ENCODE data around the gene B4GALT7. TPM values are rescaled to one million over a fixed set of nuclear protein-coding genes. Genes with fewer than 3 reads are reported as not detected.

B4GALT7 gene
- total and polyA plus RNA-seq, 2 experiments from 2014 or later: 35.2 to 53.5 TPM

GRCh38 chr5:177575488-177575887 is 24.4 kb upstream of the B4GALT7 start:
- no peaks in the 10 kb centered on the region for H3K9me2 ChIP-seq (ENCODE audit: insufficient read depth)
- H3K36me3 ChIP-seq (ENCODE audit: low read depth): no peaks in the 10 kb centered on the region
- no peak for DNase-seq
- H3F3A ChIP-seq (ENCODE audit: insufficient read depth): no peaks in the 10 kb centered on the region
- peaks cover 9% of the 10 kb centered on the region; the same call in 1 of the 2 replicates for H3K27me3 ChIP-seq (replicated peaks; ENCODE audit: insufficient read depth)
- H3K79me2 ChIP-seq (ENCODE audit: insufficient read depth): no peaks in the 10 kb centered on the region
- H2AFZ ChIP-seq: no peak overlapping the region
- 41 to 48% methylated on average over 1 of the region's 1 CpG for WGBS, 2 experiments (ENCODE audit: low coverage in 1 of 2, low lambda C conversion rate in 2 of 2, missing lambda C conversion rate in 2 of 2)
- no peaks in the 10 kb centered on the region for H3K9me3 ChIP-seq (ENCODE audit: low read depth)
- in situ Hi-C loops (cut with MboI): no loop called here
- no peaks in the 10 kb centered on the region for H4K20me1 ChIP-seq (ENCODE audit: insufficient read depth)
- H3K9ac ChIP-seq: no peak overlapping the region
- no peaks in the 10 kb centered on the region for H3K4me1 ChIP-seq (ENCODE audit: insufficient read depth)
- TF ChIP-seq EZH2 (IDR thresholded peaks at IDR 0.05; ENCODE audit: insufficient read depth, poor library complexity, severe bottlenecking): no peak
- TF ChIP-seq EZH2phosphoT487 (IDR thresholded peaks at IDR 0.05; ENCODE audit: insufficient read depth, low read depth): no peak
- no peak overlapping the region for H3K4me2 ChIP-seq (ENCODE audit: unreplicated experiment)
- H3K27ac ChIP-seq: no peak overlapping the region
- H3K4me3 ChIP-seq: no peak overlapping the region

- no peaks in the 10 kb centered on the region for H3K9me2 ChIP-seq (ENCODE audit: insufficient read depth)
- no peaks in the 10 kb centered on the region for H3F3A ChIP-seq (ENCODE audit: insufficient read depth)
- H3K4me3 ChIP-seq: no peak overlapping the region
- no peak overlapping the region for H2AFZ ChIP-seq
- no peak overlapping the region for H3K27ac ChIP-seq
- H4K20me1 ChIP-seq (ENCODE audit: insufficient read depth): no peaks in the 10 kb centered on the region
- H3K36me3 ChIP-seq (ENCODE audit: low read depth): no peaks in the 10 kb centered on the region
- no peaks in the 10 kb centered on the region for H3K4me1 ChIP-seq (ENCODE audit: insufficient read depth)
- H3K4me2 ChIP-seq (ENCODE audit: unreplicated experiment): no peak overlapping the region
- in situ Hi-C loops (cut with MboI): no loop called here
- H3K9ac ChIP-seq: no peak overlapping the region
- no peaks in the 10 kb centered on the region for H3K79me2 ChIP-seq (ENCODE audit: insufficient read depth)
- WGBS, 2 experiments (ENCODE audit: low coverage in 1 of 2, low lambda C conversion rate in 2 of 2, missing lambda C conversion rate in 2 of 2): 54 to 61% methylated on average over 10 of the region's 10 CpGs
- DNase-seq: no peak
- TF ChIP-seq EZH2phosphoT487 (IDR thresholded peaks at IDR 0.05; ENCODE audit: insufficient read depth, low read depth): no peak
- TF ChIP-seq EZH2 (IDR thresholded peaks at IDR 0.05; ENCODE audit: insufficient read depth, poor library complexity, severe bottlenecking): no peak
- H3K9me3 ChIP-seq (ENCODE audit: low read depth): no peaks in the 10 kb centered on the region
- H3K27me3 ChIP-seq (replicated peaks; ENCODE audit: insufficient read depth): peaks cover 9% of the 10 kb centered on the region; the same call in 1 of the 2 replicates
These were observed 23.8 kb upstream of the B4GALT7 start for GRCh38 chr5:177576169-177576568.

DNA sequence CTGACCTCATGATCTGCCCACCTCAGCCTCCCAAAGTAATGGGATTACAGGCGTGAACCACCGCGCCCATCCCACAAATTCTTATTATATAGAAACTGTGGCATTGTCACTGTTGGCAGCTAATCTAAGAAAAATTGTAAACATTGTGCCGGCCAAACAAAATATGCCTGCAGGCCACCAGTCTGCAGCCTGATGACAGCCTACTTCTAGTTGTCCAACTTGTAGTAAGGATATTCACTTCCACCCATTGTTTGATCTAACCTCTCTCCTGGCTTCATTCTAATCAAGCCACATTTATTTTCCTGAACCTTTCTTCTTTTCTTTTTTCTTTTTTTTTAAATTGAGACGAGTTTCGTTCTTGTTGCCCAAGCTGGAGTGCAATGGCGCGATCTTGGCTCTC is 21.6 kb upstream of the B4GALT7 start:
- H3K4me3 ChIP-seq: no peak overlapping the region
- H3K79me2 ChIP-seq (ENCODE audit: insufficient read depth): no peaks in the 10 kb centered on the region
- no peak overlapping the region for H3K4me2 ChIP-seq (ENCODE audit: unreplicated experiment)
- no peaks in the 10 kb centered on the region for H3K9me3 ChIP-seq (ENCODE audit: low read depth)
- 93 to 94% methylated on average over 8 of the region's 8 CpGs for WGBS, 2 experiments (ENCODE audit: low coverage in 1 of 2, low lambda C conversion rate in 2 of 2, missing lambda C conversion rate in 2 of 2)
- no peaks in the 10 kb centered on the region for H3K9me2 ChIP-seq (ENCODE audit: insufficient read depth)
- no peak overlapping the region for H3K9ac ChIP-seq
- in situ Hi-C loops (cut with MboI): no loop called here
- TF ChIP-seq EZH2 (IDR thresholded peaks at IDR 0.05; ENCODE audit: insufficient read depth, poor library complexity, severe bottlenecking) (no peak), EZH2phosphoT487 (IDR thresholded peaks at IDR 0.05; ENCODE audit: insufficient read depth, low read depth) (no peak)
- no peaks in the 10 kb centered on the region for H4K20me1 ChIP-seq (ENCODE audit: insufficient read depth)
- no peaks in the 10 kb centered on the region for H3F3A ChIP-seq (ENCODE audit: insufficient read depth)
- no peak overlapping the region for H2AFZ ChIP-seq
- H3K27ac ChIP-seq: no peak overlapping the region
- H3K36me3 ChIP-seq (ENCODE audit: low read depth): no peaks in the 10 kb centered on the region
- peaks cover 9% of the 10 kb centered on the region; the same call in 1 of the 2 replicates for H3K27me3 ChIP-seq (replicated peaks; ENCODE audit: insufficient read depth)
- no peaks in the 10 kb centered on the region for H3K4me1 ChIP-seq (ENCODE audit: insufficient read depth)
- no peak for DNase-seq

GRCh38 chr5:177588413-177588909 is 11.5 kb upstream of the B4GALT7 start:
- Histone ChIP-seq H3K4me2 (ENCODE audit: unreplicated experiment) (no peak overlapping the region), H3K9me3 (ENCODE audit: low read depth) (no peaks in the 10 kb centered on the region), H2AFZ (no peak overlapping the region), H3K9me2 (ENCODE audit: insufficient read depth) (no peaks in the 10 kb centered on the region), H3K9ac (no peak overlapping the region), H3K27me3 (replicated peaks; ENCODE audit: insufficient read depth) (peaks cover 38% of the 10 kb centered on the region), H3K36me3 (ENCODE audit: low read depth) (no peaks in the 10 kb centered on the region), H3K27ac (no peak overlapping the region), H4K20me1 (ENCODE audit: insufficient read depth) (no peaks in the 10 kb centered on the region), H3K4me3 (no peak overlapping the region), H3F3A (ENCODE audit: insufficient read depth) (peaks cover 3% of the 10 kb centered on the region), H3K79me2 (ENCODE audit: insufficient read depth) (peaks cover 19% of the 10 kb centered on the region), H3K4me1 (ENCODE audit: insufficient read depth) (no peaks in the 10 kb centered on the region)
- 28 to 30% methylated on average over 13 of the region's 13 CpGs for WGBS, 2 experiments (ENCODE audit: low coverage in 1 of 2, low lambda C conversion rate in 2 of 2, missing lambda C conversion rate in 2 of 2)
- no peak for DNase-seq
- TF ChIP-seq EZH2 (IDR thresholded peaks at IDR 0.05; ENCODE audit: insufficient read depth, poor library complexity, severe bottlenecking): no peak
- no peak for TF ChIP-seq EZH2phosphoT487 (IDR thresholded peaks at IDR 0.05; ENCODE audit: insufficient read depth, low read depth)
- in situ Hi-C loops (cut with MboI): no loop called here

DNA sequence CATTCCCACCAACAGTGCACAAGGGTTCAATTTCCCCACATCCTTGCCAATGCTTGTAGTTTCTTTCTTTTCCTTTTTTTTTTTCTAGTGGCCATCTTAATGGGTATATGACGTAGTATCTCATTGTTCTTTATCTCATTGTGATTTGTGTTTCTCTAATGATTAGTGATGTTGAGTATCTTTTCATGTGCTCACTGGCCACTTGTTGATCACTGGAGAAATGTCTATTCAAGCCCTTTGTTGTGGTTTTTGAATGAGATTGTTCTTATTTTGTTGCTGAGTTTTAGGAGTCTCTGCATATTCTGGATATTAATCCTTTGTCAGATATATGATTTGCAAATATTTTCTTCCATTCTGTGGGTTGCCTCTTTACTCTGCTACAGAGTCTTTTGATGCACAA is 9.5 kb upstream of the B4GALT7 start:
- no peak overlapping the region for H3K4me2 ChIP-seq (ENCODE audit: unreplicated experiment)
- WGBS, 2 experiments (ENCODE audit: low coverage in 1 of 2, low lambda C conversion rate in 2 of 2, missing lambda C conversion rate in 2 of 2): 40 to 50% methylated on average over 1 of the region's 1 CpG
- H3K27ac ChIP-seq: no peak overlapping the region
- H4K20me1 ChIP-seq (ENCODE audit: insufficient read depth): no peaks in the 10 kb centered on the region
- peaks cover 18% of the 10 kb centered on the region; the same call in 1 of the 2 replicates for H3K36me3 ChIP-seq (ENCODE audit: low read depth)
- H3K9me2 ChIP-seq (ENCODE audit: insufficient read depth): no peaks in the 10 kb centered on the region
- no peak overlapping the region for H3K4me3 ChIP-seq
- H3F3A ChIP-seq (ENCODE audit: insufficient read depth): peaks cover 13% of the 10 kb centered on the region
- H3K79me2 ChIP-seq (ENCODE audit: insufficient read depth): peaks cover 32% of the 10 kb centered on the region
- H3K27me3 ChIP-seq (replicated peaks; ENCODE audit: insufficient read depth): peaks cover 38% of the 10 kb centered on the region
- H3K9me3 ChIP-seq (ENCODE audit: low read depth): no peaks in the 10 kb centered on the region
- in situ Hi-C loops (cut with MboI): no loop called here
- H2AFZ ChIP-seq: no peak overlapping the region
- TF ChIP-seq EZH2 (IDR thresholded peaks at IDR 0.05; ENCODE audit: insufficient read depth, poor library complexity, severe bottlenecking): no peak
- TF ChIP-seq EZH2phosphoT487 (IDR thresholded peaks at IDR 0.05; ENCODE audit: insufficient read depth, low read depth): no peak
- H3K9ac ChIP-seq: no peak overlapping the region
- DNase-seq: no peak
- H3K4me1 ChIP-seq (ENCODE audit: insufficient read depth): no peaks in the 10 kb centered on the region

Measured in GM23248 (cell line).